Renal cortex interstitium (tissue), 11 donors: Measurements from ENCODE around the gene FAM174C. TPM values are rescaled to one million over a fixed set of nuclear protein-coding genes. Genes with fewer than 3 reads are reported as not detected.
A peak's percentile ranks its signal among the peaks of the same experiment; 100 is the strongest.
"Not testable (repeated sequence)": the region's sequence is repeated elsewhere in the genome, so short reads cannot be mapped to it uniquely, and the experiment has no call there.

Experiments
- DNase-seq, 11 donors: peaks; one replicate each; pipeline ENCODE4 v3.0.0-alpha.2; 2013; ENCODE audit warnings: low read depth in 9 of 11, low spot score in 4 of 11; ENCODE audit errors: extremely low read depth in 1 of 11
- polyA plus RNA-seq, 3 donors: library from polyadenylated mRNA; unstranded; fragments of 120-200 nt; gene quantifications; one replicate each; pipeline ENCODE4 v1.2.1, GENCODE V29; 2013; ENCODE audit not compliant: insufficient read length in 3 of 3

FAM174C gene
- polyA plus RNA-seq, 3 donors: 14.8 to 25.6 (median 21.3) TPM

- DNase-seq: not testable (repeated sequence)
Measured at GRCh38 chr19:1246265-1247087, 28.9 kb upstream of the FAM174C start.

DNA sequence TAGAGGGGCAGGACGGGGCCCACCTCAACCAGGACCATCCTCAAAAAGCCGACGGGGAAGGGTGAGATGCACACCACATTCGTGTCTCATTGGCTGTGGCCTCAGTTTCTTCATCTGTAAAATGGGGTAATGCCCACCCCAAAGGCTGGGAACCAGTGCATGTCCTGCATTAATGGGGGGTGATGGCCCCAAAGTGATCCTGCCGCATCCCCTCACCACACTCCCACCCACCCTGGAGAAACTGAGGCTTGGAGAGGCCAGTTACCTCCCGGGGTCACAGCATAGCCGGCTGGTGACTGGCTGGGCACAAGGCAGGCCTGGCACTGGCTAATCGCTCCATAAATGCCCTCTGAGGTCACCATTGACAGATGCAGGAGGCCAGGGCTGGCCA is 27.6 kb upstream of the FAM174C start:
- no peak for DNase-seq

GRCh38 chr19:1248139-1248785 is 27.1 kb upstream of the FAM174C start, which contains the start of gene MIDN:
Gene MIDN, plus strand, starts transcription at chr19:1248583. Its CDS starts 1,714 bp downstream, at chr19:1250297.
- DNase-seq: peak in 1 of 11 donors; percentile 73

- DNase-seq: peak in 2 of 11 donors; percentile 78 to 82
Measured at GRCh38 chr19:1248786-1249297, 26.5 kb upstream of the FAM174C start.

DNA sequence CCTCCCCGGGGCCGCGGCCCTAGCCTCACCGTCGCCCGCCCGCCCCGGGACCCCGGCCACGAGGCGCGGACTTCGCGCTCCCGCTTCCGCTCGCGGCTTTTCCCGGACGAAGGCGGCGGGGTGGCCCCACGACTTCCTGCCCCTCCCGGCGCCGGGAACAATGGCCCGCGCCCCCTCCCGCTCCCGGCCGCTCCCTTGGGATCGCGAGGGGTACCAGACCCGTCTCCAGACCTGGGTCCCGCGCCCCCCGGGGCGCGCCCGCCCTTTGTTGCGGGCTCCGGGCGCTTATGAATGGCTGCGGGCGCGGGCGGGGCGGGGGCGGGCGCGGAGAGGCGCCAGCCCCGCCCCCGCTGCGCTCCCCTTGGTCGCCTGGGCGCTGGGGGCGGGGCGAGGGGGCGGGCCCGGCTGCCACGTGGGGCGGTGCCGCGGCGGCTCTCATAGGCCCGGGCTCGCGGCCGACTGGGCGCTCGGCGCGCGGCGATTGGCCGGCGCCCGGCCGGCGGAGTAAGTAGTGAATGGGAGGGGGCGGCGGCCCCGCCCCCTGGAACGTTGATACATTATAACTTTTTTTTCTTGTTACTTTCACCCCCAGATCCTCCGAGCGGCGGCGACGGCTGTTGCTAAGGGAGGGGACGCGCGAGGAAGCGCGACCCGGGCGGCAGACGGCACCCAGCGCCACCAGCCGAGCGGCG is 25.9 kb upstream of the FAM174C start:
- peak in 10 of 11 donors; percentile 93 to 96 (median 95) for DNase-seq

GRCh38 chr19:1249990-1250436 is 25.3 kb upstream of the FAM174C start:
- DNase-seq: no peak

- DNase-seq: peak in 1 of 11 donors; percentile 70
Measured at GRCh38 chr19:1250437-1251260, 24.7 kb upstream of the FAM174C start.

GRCh38 chr19:1251330-1252220 is 23.8 kb upstream of the FAM174C start:
- DNase-seq: no peak

DNA sequence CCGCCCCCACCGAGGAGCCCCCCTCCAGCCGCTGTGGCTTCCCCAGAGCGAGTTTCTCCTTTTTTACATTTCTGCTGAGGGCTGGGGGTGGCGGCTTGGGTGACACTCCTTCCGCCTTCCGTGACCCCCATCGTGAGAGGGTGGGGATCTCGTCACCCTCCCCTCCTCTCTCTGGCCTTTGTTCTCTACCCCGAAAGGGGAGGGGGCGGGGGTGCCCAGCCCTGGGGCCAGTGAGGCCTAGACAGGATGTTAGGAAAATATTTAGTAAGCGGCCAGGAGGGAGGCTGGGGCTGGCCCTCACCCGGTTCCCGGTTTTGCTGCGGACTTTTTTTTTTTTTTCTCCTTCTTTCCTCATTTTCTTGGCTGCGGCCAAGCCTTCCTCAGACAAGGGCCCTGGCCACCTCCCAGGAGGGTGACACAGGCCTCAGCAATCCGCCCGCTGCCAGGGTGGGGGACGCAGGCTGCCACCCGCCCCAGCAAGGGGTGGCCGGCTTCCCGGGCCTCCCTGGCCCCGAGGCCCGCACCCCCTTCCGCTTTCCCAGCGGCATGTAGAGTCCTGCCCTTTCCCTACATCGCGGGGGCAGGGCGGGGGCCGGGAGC is 23.0 kb upstream of the FAM174C start:
- no peak for DNase-seq

- DNase-seq: no peak
Measured at GRCh38 chr19:1252821-1253513, 22.4 kb upstream of the FAM174C start.

GRCh38 chr19:1253514-1254080 is 21.7 kb upstream of the FAM174C start:
- no peak for DNase-seq

GRCh38 chr19:1254081-1254527 is 21.2 kb upstream of the FAM174C start:
- DNase-seq: no peak

DNA sequence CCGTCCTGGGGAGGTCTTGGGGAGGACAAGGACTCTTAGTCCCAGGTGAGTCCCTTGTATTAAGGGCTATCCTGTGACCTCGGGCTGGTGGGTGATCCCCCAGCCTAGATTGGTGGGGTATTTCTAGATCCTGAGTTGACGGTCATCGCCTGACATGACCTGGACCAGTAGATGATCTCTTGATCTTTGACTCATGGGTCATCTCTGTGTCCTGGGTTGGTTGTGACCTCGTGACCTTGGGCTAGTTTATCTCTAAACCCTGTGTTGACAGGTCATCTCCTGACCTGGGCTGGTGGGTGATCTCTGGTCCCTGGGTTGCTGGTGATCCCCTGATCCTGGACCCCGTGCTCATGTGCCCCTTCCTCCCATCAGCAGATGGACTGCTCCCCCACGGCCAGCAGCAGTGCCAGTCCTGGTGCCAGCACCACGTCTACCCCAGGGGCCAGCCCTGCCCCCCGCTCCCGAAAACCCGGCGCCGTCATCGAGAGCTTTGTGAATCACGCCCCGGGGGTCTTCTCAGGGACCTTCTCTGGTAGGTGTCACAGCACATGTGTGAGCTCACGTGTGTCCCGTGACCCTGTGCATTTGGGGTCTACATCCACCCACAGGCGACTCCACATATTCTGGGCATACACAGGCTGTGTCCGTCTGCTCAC is 20.7 kb upstream of the FAM174C start:
- DNase-seq: no peak

DNA sequence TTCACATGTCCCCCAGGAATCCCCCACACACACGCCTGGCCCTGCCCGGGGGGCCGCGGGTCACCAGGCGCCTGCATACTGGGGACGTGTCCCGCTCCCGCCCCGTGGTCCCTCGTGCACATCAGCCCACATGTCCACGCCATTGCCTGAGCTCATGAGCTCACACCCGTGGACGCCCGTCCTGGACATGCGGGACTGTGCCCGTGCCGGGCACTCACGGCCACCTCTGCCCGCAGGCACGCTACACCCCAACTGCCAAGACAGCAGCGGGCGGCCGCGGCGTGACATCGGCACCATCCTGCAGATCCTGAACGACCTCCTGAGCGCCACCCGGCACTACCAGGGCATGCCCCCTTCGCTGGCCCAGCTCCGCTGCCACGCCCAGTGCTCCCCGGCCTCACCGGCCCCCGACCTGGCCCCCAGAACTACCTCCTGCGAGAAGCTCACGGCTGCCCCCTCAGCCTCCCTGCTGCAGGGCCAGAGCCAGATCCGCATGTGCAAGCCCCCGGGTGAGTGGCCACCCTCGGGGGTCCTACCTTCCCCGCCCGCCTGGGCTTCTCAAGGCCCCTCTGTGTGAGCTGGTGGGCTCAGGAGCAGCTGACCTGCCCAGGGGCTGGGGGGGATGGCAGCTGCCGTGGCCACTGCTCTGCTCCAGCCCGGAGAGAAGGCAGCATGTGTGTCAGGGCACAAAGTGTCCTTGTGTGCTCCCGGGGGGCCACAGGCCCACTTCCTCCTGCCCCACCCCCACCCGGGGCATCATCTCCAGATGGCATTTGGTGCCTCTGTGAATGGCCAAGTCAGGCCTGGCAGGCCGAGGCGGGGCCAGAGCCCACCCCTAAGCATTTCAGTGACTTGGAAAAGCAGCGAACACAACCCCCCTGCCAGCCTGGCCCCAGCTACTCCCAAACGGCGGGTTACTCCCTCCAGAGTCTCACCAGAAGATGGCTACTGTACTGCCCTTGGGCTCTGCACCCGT is 19.9 kb upstream of the FAM174C start:
- DNase-seq: no peak
